Left ventricle myocardium inferior (tissue), 1 donor: ENCODE results near the gene FTMT. TPM values are rescaled to one million over a fixed set of nuclear protein-coding genes. Genes with fewer than 3 reads are reported as not detected.
"Not testable (repeated sequence)": the region's sequence is repeated elsewhere in the genome, so short reads cannot be mapped to it uniquely, and the experiment has no call there.

Source experiments
- DNase-seq: peaks from one replicate; pipeline ENCODE4 v3.0.0-alpha.2; 2020
- H3K27ac ChIP-seq: fragments of 200-600 bp; replicated peaks from 2 replicates; pipeline ENCODE4 v1.8.0; 2021
- H3K27me3 ChIP-seq: fragments of 200-600 bp; 2 replicates; pipeline ENCODE4 v1.8.0; 2021; ENCODE audit warnings: low read depth
- H3K36me3 ChIP-seq: fragments of 200-600 bp; 2 replicates; pipeline ENCODE4 v1.8.0; 2021
- H3K4me1 ChIP-seq: fragments of 200-600 bp; 2 replicates; pipeline ENCODE4 v1.8.0; 2021
- H3K4me3 ChIP-seq: fragments of 200-600 bp; 2 replicates; pipeline ENCODE4 v1.8.0; 2021; ENCODE audit warnings: mild to moderate bottlenecking, moderate library complexity
- H3K9me3 ChIP-seq: fragments of 200-600 bp; replicated peaks from 2 replicates; pipeline ENCODE4 v1.8.0; 2021
- CTCF ChIP-seq: fragments of 200-600 bp; IDR thresholded peaks from 2 replicates; pipeline ENCODE4 v1.8.0; 2021; ENCODE audit warnings: antibody characterized with exemption, mild to moderate bottlenecking, borderline replicate concordance
- intact Hi-C: fragments of 100-400 bp; cut with micrococcal nuclease; formaldehyde crosslinking; loops from one replicate; pipeline ENCODE4 v1.11.0; 2022
- long read RNA-seq: library from polyadenylated mRNA; unstranded; transcript quantifications from one replicate; pipeline ENCODE4 v2.0.0, GENCODE V29; 2021
- total RNA-seq: library from RNA; stranded (reverse); fragmentation: NEBNext Ultra II Directional; extraction: Animal tissue kit (Norgen Biotek cat#: 25700); gene quantifications from one replicate; pipeline ENCODE4 v1.2.1, GENCODE V29; 2021
- donor health status: DM: no; HTN: yes; CAD: no; lungs with severe emphysema.

Gene FTMT
- not detected for total RNA-seq
- long read RNA-seq: 0 reads

- no peaks in the 10 kb centered on the region for H3K36me3 ChIP-seq
- TF ChIP-seq CTCF: no peak
- no peak within 1 kb of the TSS for H3K27ac ChIP-seq
- peaks cover 5% of the 10 kb centered on the region for H3K27me3 ChIP-seq
- H3K4me1 ChIP-seq: no peaks in the 10 kb centered on the region
- DNase-seq: no peak
- H3K9me3 ChIP-seq: peaks cover 26% of the 10 kb centered on the region
- intact Hi-C loops: no loop called here
- no peak within 1 kb of the TSS for H3K4me3 ChIP-seq
Observed at GRCh38 chr5:121851643-121852574, at the start of gene FTMT. TSS of gene FTMT (plus strand) at chr5:121851882. CDS start at chr5:121851964, 82 bp downstream.

GRCh38 chr5:121805251-121805650 lies 46.4 kb upstream of the FTMT start:
- H3K27ac ChIP-seq, intact Hi-C loops, H3K4me3 ChIP-seq, H3K27me3 ChIP-seq, H3K4me1 ChIP-seq, DNase-seq, H3K36me3 ChIP-seq: not testable (repeated sequence)
- peaks cover 28% of the 10 kb centered on the region for H3K9me3 ChIP-seq

GRCh38 chr5:121805911-121806310 lies 45.8 kb upstream of the FTMT start:
- H3K4me3 ChIP-seq: no peak overlapping the region
- H3K4me1 ChIP-seq: no peaks in the 10 kb centered on the region
- H3K9me3 ChIP-seq: peaks cover 24% of the 10 kb centered on the region
- intact Hi-C loops: no loop called here
- TF ChIP-seq CTCF: no peak
- H3K27me3 ChIP-seq: no peaks in the 10 kb centered on the region
- H3K27ac ChIP-seq: no peak overlapping the region
- no peak for DNase-seq
- no peaks in the 10 kb centered on the region for H3K36me3 ChIP-seq

- intact Hi-C loops: no loop called here
Observed at GRCh38 chr5:121816164-121816563, 35.5 kb upstream of the FTMT start.

GRCh38 chr5:121819682-121820261 lies 31.9 kb upstream of the FTMT start:
- intact Hi-C loops: no loop called here
- no peak overlapping the region for H3K27ac ChIP-seq
- TF ChIP-seq CTCF: no peak
- H3K36me3 ChIP-seq: no peaks in the 10 kb centered on the region
- no peak for DNase-seq
- peaks cover 9% of the 10 kb centered on the region for H3K9me3 ChIP-seq
- H3K27me3 ChIP-seq: no peaks in the 10 kb centered on the region
- no peak overlapping the region for H3K4me3 ChIP-seq
- H3K4me1 ChIP-seq: peaks cover 5% of the 10 kb centered on the region

More at GRCh38 chr5:121816164-121816563, 35.5 kb upstream of the FTMT start:
- DNase-seq: no peak
- Histone ChIP-seq H3K27me3 (no peaks in the 10 kb centered on the region), H3K4me1 (peaks cover 5% of the 10 kb centered on the region), H3K36me3 (no peaks in the 10 kb centered on the region), H3K4me3 (no peak overlapping the region), H3K27ac (no peak overlapping the region), H3K9me3 (no peaks in the 10 kb centered on the region)
- no peak for TF ChIP-seq CTCF

GRCh38 chr5:121833617-121834016 lies 18.1 kb upstream of the FTMT start:
- H3K4me1 ChIP-seq: no peaks in the 10 kb centered on the region
- H3K36me3 ChIP-seq: no peaks in the 10 kb centered on the region
- intact Hi-C loops: no loop called here
- H3K4me3 ChIP-seq: no peak overlapping the region
- no peaks in the 10 kb centered on the region for H3K9me3 ChIP-seq
- H3K27ac ChIP-seq: no peak overlapping the region
- no peak for TF ChIP-seq CTCF
- no peak for DNase-seq
- H3K27me3 ChIP-seq: no peaks in the 10 kb centered on the region
